HepG2 (cell line): ENCODE measurements around the gene TCOF1.

Experiments used
- MLXIP ChIP-seq: sonication (generic); formaldehyde crosslinking; IDR thresholded peaks from 2 replicates; pipeline ENCODE4 v1.9.0; 2021; ENCODE audit warnings: missing genetic modification reagents, borderline replicate concordance
- MYC ChIP-seq: sonication (generic); formaldehyde crosslinking; IDR thresholded peaks from 2 replicates; pipeline ENCODE4 v1.9.0; 2021; ENCODE audit warnings: missing genetic modification reagents, borderline replicate concordance
- SIN3A ChIP-seq: IDR thresholded peaks from 2 replicates; pipeline ENCODE4 v1.6.1; 2011; ENCODE audit warnings: low read depth, mild to moderate bottlenecking, control low read depth, low read length, borderline replicate concordance
- ZBTB33 ChIP-seq: sonication (generic); formaldehyde crosslinking; IDR thresholded peaks from 2 replicates; pipeline ENCODE4 v1.4.0; 2020; ENCODE audit warnings: missing genetic modification reagents
- ZNF280B ChIP-seq: sonication (generic); formaldehyde crosslinking; IDR thresholded peaks from 2 replicates; pipeline ENCODE4 v1.5.0; 2020; ENCODE audit warnings: missing genetic modification reagents, mild to moderate bottlenecking, borderline replicate concordance

- TF ChIP-seq MYC (CRISPR knock-in tag) (no peak), MLXIP (no peak), SIN3A (no peak), ZNF280B (CRISPR knock-in tag) (no peak), ZBTB33 (CRISPR knock-in tag) (no peak)
These were observed 34.4 kb upstream of the TCOF1 start for GRCh38 chr5:150323092-150323491.
